Cardiac fibroblast (primary cell): Measurements from ENCODE around the gene SIK2.

Source experiments
- DNase-seq, 2 donors: peaks; one replicate each; pipeline versions ENCODE4 v3.0.0 to v3.0.0-alpha.2; 2010; ENCODE audit warnings: low read depth in 2 of 2
- H3K4me3 ChIP-seq, 2 donors: replicated peaks in 1 of 2; 1 replicate in 1 of 2; 2 replicates in 1 of 2; pipeline ENCODE4 v1.5.1; 2011; ENCODE audit warnings: low read depth in 2 of 2, low read length in 2 of 2, mild to moderate bottlenecking in 2 of 2, moderate library complexity in 1 of 2
- CTCF ChIP-seq: IDR thresholded peaks from one replicate; pipeline ENCODE4 v1.5.1; 2011; ENCODE audit warnings: low read depth, mild to moderate bottlenecking, low read length, inconsistent platforms

Gene SIK2

GRCh38 chr11:111577821-111578220 is 24.4 kb upstream of the SIK2 start:
- DNase-seq, result no peak
- no peak for TF ChIP-seq CTCF

GRCh38 chr11:111581341-111581740 is 20.9 kb upstream of the SIK2 start:
- no peak for TF ChIP-seq CTCF
- no peak for DNase-seq
- no peak overlapping the region for H3K4me3 ChIP-seq

More at GRCh38 chr11:111577821-111578220, 24.4 kb upstream of the SIK2 start:
- no peak overlapping the region for H3K4me3 ChIP-seq

- TF ChIP-seq CTCF, result no peak
- no peak for DNase-seq
- H3K4me3 ChIP-seq, result no peak overlapping the region
These were observed 20.1 kb upstream of the SIK2 start for GRCh38 chr11:111582163-111582562.

DNA sequence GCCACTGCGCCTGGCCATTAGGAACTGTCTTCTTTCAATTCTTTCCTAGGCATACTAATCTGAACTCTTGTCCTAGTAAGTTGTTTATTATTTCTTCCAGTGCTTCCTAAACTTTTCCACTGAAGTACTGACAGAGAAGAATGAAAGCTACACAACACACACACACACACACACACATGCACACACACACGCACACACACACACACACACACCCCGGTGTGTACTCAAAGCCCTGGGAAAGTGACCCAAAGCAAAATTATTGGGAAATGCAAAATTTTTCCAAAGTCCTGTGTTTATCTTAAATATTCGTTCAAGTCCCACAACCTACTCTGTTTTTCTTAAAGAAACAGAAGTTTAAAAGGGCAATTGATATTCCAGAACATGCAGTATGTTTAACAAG is 19.4 kb upstream of the SIK2 start:
- DNase-seq, result no peak
- no peak for TF ChIP-seq CTCF
- H3K4me3 ChIP-seq, result no peak overlapping the region

- peak; percentile 70 to 86 for DNase-seq
- no peak for TF ChIP-seq CTCF
- no peak overlapping the region for H3K4me3 ChIP-seq
These were observed 16.9 kb upstream of the SIK2 start for GRCh38 chr11:111585371-111585770.

DNA sequence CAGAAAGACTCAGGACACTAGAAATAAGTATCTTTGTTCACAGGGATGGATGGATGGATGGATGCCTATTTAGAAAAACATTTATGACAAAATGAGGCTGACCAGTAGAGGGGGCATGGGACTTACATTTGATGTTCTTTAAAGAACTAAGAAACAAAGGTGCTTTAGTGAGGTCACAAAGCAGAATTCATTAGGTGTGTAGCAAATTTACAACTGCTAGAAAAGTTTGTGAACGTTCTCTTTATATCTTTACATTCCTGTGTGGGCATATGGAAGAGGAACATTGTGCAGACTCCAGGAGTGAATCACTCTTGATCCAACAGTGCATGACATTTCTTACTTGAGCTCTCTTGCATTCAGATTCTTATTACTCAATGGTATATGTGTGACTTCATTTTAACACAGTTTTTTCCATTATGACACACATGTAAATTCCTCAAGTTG is 15.8 kb upstream of the SIK2 start:
- H3K4me3 ChIP-seq, result no peak overlapping the region
- DNase-seq, result peak; percentile 68 to 75
- peak; percentile 54 for TF ChIP-seq CTCF

DNA sequence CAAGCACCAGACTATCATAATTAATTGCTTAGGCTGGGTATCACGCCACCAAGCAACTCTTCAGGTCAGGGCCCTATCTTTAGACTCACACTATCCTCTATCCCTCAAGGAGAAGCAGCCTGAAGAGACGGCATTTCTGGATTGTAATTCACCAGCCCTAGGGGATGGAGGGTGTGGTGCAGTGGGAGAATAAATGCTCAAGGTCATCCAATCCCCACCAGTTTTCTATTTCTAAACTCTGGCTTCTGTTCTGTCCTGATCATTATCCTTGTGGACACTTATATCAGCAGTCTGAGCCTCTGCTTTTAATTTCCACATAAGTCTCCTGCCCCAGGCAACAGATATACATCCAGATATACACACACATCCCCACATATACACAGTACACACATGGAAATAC is 13.1 kb upstream of the SIK2 start:
- H3K4me3 ChIP-seq, result no peak overlapping the region
- TF ChIP-seq CTCF, result no peak
- DNase-seq, result no peak
